ENCODE data around the gene TMX2.
A peak's percentile ranks its signal among the peaks of the same experiment; 100 is the strongest.

TMX2 gene

GRCh38 chr11:57764021-57764420 lies 51.6 kb downstream of the TMX2 start:
- no peak for DNase-seq (ENCODE audit: low read depth, low spot score)
- H3K4me3 ChIP-seq (ENCODE audit: low read depth, low read length): peak overlapping the region; percentile 96
- in situ Hi-C loops (cut with HindIII; ENCODE audit: low sequenced_read_pairs): no loop called here
- TF ChIP-seq CTCF (IDR thresholded peaks at IDR 0.05; ENCODE audit: low read depth, low read length): no peak

- H3K4me3 ChIP-seq (ENCODE audit: low read depth, low read length): peak overlapping the region; percentile 96
- peak; percentile 28 for DNase-seq (ENCODE audit: low read depth, low spot score)
- in situ Hi-C loops (cut with HindIII; ENCODE audit: low sequenced_read_pairs): no loop called here
- no peak for TF ChIP-seq CTCF (IDR thresholded peaks at IDR 0.05; ENCODE audit: low read depth, low read length)
Measured at GRCh38 chr11:57764566-57764965, 52.2 kb downstream of the TMX2 start.

GRCh38 chr11:57764972-57765371 lies 52.6 kb downstream of the TMX2 start:
- in situ Hi-C loops (cut with HindIII; ENCODE audit: low sequenced_read_pairs): no loop called here
- TF ChIP-seq CTCF (IDR thresholded peaks at IDR 0.05; ENCODE audit: low read depth, low read length): no peak
- no peak for DNase-seq (ENCODE audit: low read depth, low spot score)
- H3K4me3 ChIP-seq (ENCODE audit: low read depth, low read length): peak overlapping the region; percentile 96

- no peak for DNase-seq (ENCODE audit: low read depth, low spot score)
- no peak overlapping the region for H3K4me3 ChIP-seq (ENCODE audit: low read depth, low read length)
- in situ Hi-C loops (cut with HindIII; ENCODE audit: low sequenced_read_pairs): no loop called here
- no peak for TF ChIP-seq CTCF (IDR thresholded peaks at IDR 0.05; ENCODE audit: low read depth, low read length)
Measured at GRCh38 chr11:57770793-57771192, 58.4 kb downstream of the TMX2 start.

GRCh38 chr11:57771365-57771764 lies 59.0 kb downstream of the TMX2 start:
- TF ChIP-seq CTCF (IDR thresholded peaks at IDR 0.05; ENCODE audit: low read depth, low read length): no peak
- in situ Hi-C loops (cut with HindIII; ENCODE audit: low sequenced_read_pairs): no loop called here
- no peak for DNase-seq (ENCODE audit: low read depth, low spot score)
- no peak overlapping the region for H3K4me3 ChIP-seq (ENCODE audit: low read depth, low read length)

GRCh38 chr11:57772562-57772961 lies 60.2 kb downstream of the TMX2 start:
- no peak overlapping the region for H3K4me3 ChIP-seq (ENCODE audit: low read depth, low read length)
- TF ChIP-seq CTCF (IDR thresholded peaks at IDR 0.05; ENCODE audit: low read depth, low read length): no peak
- in situ Hi-C loops (cut with HindIII; ENCODE audit: low sequenced_read_pairs): no loop called here
- peak; percentile 28 for DNase-seq (ENCODE audit: low read depth, low spot score)

GRCh38 chr11:57773026-57773598 lies 60.7 kb downstream of the TMX2 start:
- in situ Hi-C loops (cut with HindIII; ENCODE audit: low sequenced_read_pairs): no loop called here
- TF ChIP-seq CTCF (IDR thresholded peaks at IDR 0.05; ENCODE audit: low read depth, low read length): no peak

More at GRCh38 chr11:57773026-57773598, 60.7 kb downstream of the TMX2 start:
- no peak for DNase-seq (ENCODE audit: low read depth, low spot score)
- no peak overlapping the region for H3K4me3 ChIP-seq (ENCODE audit: low read depth, low read length)

Measured in astrocyte of the spinal cord (primary cell).